ENCODE data around the gene TMEM145.

TMEM145 gene

DNA sequence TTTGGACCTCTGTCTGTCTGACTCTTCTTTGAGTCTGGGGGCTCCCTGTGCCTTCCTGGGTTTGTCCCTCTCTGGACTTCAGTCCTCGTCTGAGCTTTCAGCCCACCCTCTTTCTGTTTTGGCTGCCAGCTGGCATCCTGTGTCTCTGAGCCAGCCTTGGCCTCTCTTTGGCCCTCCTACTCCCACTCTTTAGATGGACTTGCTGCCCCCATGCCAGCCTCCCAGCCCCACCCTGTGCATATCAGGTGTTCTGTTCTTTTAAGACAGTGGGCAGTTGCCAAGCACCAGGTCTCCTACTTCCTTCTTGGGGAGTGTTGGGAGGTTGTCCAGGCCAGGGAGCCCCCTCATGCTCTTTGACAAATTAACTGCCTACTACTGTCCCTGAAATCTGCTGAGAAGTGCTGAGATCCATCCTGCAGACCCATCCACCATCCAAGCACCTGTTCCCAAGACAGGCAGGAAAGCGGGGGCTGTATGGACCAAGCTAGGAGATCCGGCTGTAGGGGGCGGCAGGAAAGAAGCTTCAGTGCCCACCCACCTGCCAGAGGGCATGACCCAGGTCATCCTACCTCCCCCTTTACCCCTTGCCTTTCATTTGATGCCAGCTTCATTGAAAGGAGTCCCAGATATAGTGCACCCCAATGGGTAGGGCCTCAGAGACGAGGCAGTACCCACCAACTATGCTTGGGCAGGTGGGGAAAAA lies 34.5 kb upstream of the TMEM145 start:
- DNase-seq: no peak

DNA sequence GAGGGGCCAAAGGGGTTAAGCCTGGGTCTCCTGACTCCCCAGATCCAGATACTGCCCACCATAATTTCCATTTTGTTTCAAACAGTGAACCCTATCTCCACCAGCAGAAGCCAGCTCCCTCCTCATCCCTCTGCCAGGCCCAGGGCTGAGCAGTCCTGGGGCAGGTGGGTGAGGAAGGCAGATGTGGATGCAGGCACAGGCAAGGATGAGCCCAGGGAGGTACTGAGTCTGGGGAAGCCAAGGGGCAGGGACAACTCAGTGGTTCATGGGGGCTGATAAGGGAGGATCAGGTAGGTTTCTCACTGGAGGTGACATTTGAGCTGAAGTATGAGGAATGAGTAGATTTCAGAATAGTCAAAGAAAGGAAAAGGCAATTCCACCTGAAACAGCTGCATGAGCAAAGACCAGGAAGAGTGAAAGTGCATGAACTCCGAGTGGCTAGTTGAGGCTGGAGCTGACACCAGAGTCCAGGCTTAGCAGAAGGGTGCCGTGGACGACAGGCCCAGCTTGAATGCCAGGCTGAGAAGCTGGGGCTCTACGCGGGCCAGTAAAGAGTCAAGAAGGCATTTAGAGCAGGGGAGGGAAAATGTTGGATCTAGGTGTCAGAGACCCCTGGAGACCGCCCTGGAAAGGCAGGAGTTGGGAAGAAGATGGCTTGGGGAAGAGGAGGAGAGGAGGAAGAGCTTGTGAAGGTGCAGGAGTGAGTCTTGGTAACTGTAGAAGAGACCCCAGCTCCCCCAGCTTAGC lies 33.8 kb upstream of the TMEM145 start:
- DNase-seq: no peak

DNA sequence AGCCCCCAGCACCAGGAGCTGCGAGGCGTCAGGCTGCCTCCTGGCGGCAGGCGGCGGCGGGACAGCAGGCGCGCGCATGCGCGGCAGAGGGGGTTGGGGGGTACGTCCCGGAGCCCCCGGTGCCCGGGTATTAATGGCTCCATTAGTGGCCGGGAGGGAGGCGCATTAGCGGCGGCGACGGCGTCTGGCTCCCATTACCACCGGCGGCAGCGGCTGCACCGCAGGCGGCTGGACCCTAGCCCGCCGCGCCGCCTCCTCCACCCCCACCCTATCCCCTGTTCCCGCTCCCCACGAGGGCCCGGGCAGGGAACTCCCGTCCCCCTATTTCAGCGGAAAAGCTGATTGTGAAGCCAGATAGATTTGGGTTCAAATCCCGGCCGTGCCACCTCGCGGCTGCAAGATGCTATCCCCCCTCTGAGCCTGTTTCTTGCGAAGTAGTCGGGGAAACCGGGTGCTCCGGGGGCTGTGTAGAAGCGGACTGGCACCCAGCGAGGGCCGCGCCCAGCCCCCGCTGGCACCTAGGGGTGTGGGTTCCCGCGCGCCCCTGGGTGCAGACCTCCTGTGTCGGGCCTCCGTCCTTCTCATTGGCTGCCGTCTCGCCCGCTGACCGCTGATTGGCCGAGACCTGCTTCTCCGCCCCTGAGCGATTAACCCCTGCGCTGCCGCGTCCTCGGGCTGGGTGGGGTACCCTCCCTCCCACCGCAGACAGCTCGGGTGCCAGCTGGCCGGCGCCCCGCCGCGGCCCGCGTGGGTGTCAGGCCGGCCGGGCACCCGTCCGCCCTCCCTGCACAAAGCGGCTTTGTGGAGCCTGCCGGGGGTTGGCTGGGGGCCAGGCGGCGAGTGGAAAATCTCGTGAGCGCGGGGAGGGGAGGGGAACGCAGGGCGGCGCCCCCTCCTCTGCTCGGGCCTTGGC lies 33.0 kb upstream of the TMEM145 start:
- peak; percentile 97 for DNase-seq

DNA sequence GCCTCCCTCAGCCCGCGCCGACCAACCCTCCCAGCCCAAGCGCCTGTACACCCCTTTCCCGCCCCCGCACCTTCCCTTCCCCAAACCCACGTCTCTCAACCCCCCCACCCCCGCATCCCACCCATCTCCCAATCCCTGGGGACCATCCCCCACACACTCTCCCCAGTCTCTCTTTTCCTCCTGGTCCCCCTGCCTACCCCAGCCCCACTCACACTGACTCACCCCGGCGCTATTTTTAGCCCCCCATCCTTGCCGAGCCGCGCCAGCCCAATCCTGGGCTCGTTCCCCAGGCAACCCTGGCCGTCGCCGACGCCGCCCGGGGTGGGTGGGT lies 32.3 kb upstream of the TMEM145 start:
- DNase-seq: no peak

DNA sequence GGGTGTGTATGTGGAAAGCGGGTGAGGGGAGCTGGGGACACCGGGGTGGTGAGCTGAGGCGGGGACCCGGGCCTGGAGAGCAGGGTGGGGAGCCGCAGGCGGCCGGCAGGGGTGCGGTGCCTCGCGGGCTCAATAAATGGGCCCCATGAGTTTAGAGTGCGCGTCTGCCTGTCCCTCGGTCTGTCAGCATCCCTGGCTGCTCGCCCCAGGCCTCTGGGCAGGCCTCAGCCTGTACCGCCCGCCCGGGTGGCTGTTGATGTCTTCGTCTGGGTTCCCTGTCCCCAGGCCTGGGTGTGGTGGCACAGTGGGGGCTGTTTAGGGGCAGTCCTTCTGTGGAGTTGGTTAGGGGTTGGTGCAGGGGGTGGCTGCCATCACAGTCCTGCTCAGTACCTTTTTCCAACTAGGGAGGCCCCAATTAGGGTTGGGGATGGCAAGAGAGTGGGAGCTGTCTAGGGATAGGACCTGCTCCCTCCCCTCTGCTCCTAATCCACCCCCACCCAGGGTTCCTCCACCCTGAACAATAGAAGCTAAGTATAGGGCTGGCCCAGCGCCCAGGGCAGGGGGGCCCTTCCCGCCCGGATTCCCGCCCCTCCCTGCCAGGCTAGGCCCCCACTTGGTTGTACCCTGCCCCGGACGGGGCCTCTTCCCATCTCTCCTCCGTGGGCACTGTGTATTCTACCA lies 31.8 kb upstream of the TMEM145 start:
- peak; percentile 40 for DNase-seq

DNA sequence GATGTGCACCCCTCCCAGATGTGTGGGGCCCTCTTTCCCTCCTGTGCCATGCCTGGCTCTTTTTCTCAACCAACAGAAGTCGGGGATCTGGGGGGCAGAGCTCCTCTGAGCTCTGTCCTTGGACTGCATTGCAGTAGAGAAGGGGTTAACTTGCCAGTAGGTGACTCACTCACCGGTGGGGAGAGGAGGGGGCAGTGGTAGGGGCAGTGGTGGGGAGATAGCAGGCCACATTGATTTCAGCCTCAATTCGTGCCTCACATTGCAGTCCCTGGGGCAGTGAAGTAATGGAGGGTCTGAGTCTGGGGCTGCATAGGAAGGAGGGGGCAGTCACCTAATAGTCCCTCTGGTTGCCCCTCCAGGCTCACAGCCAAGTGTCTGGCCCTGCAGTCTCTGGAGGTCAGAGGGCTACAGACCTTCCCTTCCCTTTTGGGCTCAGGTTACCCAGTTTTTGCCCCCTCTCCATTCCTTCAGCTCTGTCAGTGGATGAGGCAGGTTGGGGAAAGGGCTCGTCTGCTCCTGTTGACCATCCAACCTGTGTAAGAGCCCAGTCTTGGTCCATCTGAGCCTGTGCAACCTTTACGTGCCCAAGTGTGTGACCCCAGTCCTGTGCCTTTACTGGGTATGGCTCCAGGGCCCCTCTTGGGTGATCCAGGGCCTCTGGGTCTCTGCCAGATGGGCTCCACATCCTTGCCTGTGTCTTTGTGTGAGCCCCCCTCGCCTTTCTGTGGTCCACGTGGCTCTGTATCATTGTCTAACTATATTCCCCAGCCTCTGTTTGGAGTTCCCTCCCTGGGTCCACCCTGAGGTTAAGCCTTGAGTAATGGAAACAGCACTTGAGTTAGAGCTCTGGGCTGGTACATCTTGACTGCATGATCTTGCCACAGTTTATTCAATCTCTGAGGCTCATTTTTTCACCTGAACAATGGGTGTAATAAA lies 31.0 kb upstream of the TMEM145 start:
- peak; percentile 29 for DNase-seq

DNA sequence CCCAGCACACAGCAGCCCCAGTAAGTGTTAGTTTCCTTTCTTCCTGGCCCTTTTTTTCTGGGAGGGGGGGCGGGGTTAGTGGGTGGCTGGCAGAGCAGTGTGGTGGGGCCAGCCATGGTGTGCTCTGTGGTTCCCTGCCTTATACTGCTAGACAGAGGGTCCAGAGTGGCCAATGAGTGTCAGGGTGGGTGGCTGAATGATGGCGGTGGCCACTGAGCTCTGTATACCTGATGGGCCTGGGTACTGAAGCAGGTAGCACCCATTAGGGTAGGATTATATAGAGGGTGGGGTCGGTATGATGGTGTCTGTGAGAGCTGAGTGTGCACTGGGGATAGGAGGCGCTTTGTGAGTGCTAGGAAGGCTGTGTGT lies 30.3 kb upstream of the TMEM145 start:
- DNase-seq: peak; percentile 20

DNA sequence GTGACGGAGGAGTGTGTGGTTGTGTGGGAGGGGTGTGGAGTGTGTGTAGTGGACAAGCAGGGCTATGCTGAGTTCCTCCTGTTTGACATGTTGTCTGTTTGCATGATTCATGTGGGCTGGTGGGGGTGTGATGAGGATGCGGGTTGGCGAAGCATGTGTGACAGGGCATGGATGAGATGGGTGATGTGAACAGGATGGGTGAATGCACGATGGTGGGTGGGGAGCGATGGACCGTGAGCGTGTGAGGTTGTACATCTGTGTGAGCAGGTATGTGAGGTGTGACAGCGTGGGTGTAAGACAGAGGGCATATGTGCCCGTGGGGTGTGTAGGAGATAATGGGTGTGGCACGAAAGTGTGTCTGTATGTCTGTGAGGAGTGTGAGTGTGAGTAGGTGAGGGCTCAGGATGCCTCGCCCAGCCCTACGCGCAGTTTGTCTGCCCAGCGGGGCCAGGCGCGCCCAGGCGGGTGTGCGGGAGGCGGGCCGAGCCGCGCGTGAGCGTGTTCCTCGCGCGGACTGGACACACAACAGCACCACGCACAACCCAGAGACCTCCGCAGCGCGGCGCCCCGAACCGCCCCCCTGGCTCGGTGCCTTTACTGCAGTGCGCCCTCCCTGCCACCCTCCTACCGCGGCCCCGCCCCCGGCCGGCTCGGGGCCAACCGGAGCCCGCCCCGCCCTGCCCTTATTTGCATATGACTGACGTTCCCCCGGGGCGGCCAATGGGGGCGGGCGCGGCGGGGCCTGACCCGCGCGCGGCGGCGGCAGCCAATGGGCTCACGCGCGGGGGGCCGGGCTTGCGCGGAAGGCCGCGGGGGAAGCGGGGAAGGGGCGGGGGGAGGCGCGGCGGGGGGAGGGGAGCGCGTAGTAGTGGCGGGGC lies 29.7 kb upstream of the TMEM145 start:
- peak; percentile 97 for DNase-seq

DNA sequence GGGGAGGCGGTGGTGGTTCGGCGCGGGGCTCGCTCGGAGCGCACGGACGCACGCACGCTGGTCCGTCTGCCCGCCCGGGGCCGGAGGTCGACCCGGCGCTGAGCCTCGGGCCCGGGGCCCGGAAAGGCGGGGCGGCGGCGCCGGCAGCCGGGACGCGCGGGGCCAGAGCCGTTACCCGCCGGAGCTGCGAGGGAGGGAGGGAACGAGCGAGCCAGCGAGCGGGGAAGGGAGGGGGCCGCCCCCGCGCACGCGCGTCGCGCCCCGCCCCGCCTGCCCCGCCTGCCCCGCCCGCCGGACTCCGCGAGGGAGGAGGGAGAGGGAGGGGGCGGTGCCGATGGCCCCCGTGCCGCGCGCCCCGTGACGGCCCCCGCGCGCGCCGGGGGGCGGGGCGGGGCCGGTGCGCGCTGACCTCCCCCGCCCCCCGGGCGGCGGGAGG lies 29.0 kb upstream of the TMEM145 start:
- DNase-seq: peak; percentile 91

DNA sequence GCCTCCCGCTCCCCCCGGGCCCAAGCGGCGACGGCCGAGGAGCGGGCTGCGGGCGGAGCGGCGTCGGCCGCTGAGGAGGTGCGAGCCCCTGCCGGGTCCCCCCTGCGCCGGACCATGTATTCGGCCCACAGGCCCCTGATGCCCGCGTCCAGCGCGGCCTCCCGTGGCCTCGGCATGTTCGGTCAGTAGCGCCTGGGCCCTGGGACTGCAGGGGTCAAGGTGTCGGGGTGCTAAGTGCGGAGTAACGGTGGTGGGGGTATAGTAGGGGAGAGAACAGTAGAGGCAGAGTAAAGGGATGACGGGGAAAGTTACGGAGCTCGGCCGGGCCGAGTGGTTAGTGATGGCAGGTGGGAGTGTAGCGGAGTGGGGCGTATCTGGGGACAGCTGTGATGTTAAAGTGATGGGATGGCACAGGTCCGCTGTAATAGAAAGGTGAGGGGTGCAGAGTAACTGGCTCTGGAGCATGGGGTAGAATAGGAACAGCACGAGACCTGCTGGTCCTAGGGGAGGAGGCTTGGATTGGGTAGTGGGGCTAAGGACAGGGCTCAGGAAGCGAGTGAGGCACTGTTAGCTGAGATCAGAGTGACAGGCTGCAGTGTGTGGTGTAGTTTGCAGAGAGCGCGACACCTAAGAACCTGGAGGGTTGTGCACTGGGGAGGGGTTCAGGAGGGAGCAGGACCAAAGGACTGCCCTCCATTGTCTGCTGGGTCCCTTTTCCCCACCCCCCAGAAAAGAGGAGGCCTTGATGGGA lies 28.3 kb upstream of the TMEM145 start:
- peak; percentile 33 for DNase-seq

DNA sequence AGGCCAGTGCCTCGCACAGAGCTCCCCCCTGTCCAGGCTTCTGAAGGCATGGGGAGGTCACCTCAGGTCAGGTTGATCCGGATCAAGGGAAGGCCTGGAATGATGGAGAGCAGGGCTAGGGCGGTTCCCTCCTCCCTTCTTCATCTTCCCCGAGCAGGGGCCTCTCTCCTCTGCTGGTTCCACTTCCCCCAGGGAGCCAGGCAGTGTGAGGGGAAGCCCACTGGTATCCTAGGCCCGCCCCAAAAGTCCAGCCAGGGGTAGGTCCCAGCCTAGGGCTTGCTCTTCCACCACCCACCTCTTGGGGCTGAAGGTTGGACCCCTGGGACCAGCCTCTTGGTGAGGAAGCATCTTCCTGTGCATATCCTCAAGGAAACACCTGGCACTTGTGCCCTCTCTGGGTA lies 27.6 kb upstream of the TMEM145 start:
- DNase-seq: no peak

DNA sequence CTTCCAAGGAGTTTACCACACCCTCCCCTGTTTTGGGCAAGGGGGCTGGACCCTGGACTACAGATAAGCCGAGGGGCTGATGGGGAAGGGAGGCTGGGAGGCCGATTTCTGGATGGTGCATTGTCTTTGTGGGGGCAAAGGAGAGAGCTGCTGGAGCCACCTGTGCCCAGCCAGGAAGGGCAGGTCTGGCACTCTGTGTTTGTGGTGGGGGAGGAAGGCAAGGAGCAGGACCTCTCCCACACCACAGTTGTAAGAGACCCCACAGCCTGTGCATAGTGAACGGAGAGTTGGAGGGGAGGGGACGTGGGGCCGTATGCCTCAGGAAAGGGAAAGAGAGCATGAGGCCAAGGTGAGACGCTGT lies 27.1 kb upstream of the TMEM145 start:
- DNase-seq: no peak

DNA sequence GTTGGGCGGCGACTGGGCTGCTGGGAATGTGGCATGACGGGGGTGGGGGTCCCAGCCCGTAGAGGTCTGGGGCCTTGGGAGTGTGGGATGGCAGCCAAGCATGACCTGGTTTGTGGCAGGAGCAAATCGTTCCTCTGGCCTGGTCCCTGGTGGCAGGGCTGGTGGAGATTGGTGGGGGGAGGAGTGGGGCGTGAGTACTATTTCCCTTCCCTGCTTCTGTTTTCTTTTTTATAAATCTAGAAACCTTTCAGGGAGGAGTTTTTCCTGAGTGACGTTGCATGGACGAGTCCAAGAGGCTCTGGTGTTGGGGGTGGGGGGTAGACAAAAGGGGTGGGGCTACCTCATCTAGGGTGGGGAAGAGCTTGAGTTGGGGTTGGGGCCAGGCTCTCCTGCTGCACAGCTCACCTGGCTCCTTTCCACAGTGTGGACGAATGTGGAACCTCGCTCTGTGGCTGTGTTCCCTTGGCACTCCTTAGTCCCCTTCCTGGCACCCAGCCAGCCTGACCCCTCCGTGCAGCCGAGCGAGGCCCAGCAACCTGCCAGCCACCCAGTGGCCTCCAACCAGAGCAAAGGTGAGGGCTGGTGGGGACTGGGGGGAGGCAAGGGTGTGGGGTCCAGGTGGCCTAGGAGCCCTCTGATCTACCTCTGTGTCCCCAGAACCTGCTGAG lies 26.6 kb upstream of the TMEM145 start:
- DNase-seq: no peak

DNA sequence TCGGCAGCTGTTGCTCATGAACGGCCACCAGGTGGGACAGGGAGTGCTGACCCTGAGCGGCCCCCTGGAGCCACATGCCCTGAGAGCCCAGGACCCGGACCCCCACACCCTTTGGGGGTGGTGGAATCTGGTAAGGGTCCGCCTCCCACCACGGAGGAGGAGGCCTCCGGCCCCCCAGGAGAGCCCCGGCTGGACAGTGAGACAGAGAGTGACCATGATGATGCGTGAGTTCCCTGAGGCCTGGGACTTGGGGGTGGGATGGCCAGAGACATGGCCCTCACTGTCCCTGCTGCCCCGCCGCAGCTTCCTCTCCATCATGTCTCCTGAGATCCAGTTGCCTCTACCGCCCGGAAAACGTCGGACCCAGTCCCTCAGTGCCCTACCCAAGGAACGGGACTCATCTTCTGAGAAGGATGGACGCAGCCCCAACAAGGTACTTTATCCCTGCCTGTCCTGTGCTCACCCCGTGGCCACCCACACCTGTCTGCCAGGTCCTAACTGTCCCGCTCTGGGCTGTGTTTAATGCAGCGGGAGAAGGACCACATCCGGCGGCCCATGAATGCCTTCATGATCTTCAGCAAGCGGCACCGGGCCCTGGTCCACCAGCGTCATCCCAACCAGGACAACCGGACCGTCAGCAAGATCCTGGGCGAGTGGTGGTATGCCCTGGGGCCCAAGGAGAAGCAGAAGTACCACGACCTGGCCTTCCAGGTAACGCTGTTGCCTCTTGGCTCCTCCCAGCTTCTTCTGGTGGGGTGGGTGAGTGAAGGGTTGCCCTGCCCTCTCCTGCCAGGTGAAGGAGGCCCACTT lies 25.9 kb upstream of the TMEM145 start:
- DNase-seq: no peak

DNA sequence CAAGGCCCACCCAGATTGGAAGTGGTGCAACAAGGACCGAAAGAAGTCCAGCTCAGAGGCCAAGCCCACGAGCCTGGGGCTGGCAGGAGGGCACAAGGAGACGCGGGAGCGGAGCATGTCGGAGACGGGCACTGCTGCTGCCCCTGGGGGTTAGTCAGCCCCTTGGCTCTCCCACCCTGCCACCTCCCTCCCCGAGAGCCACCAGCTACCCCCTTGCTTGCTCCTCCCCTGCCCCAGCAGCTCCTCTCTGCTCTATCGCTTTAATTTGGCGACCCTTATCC lies 25.3 kb upstream of the TMEM145 start:
- DNase-seq: no peak

DNA sequence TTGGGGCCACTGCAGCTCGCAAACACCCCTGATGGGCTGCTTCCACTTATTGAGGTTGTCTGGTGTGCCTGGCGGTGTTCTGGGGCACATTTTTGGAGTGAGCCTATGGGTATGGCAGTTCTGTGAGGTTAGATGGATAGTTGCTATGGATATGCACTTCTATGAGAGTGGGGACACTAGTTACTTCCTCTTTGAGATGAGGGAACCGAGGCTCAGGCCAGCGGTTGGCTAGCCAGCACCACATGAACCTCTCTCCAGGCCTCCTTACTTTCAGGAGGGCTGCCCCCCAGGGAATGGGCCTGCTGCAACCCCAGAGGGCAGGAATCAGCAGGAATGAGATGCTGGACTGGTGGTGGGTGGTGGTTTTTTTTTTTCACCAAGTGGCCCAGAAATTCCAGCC lies 24.7 kb upstream of the TMEM145 start:
- DNase-seq: no peak

DNA sequence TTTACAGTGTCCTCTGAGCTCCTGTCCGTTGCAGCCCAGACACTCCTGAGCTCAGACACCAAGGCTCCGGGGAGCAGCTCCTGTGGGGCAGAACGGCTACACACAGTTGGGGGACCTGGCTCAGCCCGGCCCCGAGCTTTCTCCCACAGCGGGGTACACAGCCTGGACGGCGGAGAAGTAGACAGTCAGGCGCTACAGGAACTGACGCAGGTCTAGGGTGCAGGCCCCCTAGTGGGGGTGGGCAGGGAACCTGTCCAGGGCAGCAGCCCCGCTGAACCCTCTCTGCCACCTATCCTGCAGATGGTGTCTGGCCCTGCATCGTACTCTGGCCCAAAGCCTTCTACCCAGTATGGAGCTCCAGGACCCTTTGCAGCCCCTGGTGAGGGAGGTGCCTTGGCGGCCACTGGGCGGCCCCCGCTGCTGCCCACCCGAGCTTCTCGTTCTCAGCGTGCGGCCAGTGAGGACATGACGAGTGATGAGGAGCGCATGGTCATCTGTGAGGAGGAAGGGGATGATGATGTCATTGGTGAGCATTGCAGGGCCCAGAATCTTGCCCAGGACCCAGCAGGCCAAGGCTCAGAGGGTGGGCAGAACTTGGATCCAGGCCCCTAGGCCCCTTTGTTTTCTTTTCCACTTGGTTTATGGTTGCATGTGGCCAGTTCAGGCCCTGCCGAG lies 24.1 kb upstream of the TMEM145 start:
- DNase-seq: no peak

DNA sequence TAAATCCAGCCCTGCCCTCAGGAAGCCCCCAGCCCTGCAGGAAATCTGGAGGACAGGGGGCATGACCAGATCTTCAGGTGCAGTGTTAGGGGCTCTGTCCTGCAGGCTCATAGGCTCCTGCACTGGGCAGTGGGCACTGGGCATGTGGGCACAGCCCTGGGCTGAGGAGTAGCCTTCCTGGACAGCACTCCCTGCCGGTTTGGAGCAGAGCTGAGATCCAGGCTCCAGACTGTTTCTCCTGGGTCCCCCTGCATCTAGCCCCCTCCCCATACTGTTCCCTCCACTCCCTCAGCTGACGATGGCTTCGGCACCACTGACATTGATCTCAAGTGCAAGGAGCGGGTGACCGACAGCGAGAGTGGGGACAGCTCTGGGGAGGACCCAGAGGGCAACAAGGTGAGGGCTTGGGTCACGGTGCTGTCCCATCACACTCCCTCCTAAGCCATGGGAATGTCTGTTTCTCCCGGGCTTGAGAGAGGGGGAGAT lies 23.5 kb upstream of the TMEM145 start:
- DNase-seq: no peak
